Nephron (organoid): ENCODE data around the gene AGPS.
A peak's percentile ranks its signal among the peaks of the same experiment; 100 is the strongest.

Experiments used
- H3K27ac Mint-ChIP-seq, 3 experiments: 2 replicates each; pipeline ENCODE4 v1.8.0; 2020; ENCODE audit warnings: mixed read lengths in 3 of 3, mild to moderate bottlenecking in 2 of 3, moderate library complexity in 1 of 3
- H3K27me3 Mint-ChIP-seq: 2 replicates; pipeline ENCODE4 v1.8.0; 2021; ENCODE audit warnings: low read depth, mild to moderate bottlenecking, moderate library complexity, mixed read lengths
- H3K36me3 Mint-ChIP-seq: 2 replicates; pipeline ENCODE4 v1.8.0; 2020; ENCODE audit warnings: low read depth, mixed read lengths
- H3K4me1 Mint-ChIP-seq: 2 replicates; pipeline ENCODE4 v1.8.0; 2020; ENCODE audit warnings: mixed read lengths
- H3K4me3 Mint-ChIP-seq, 3 experiments: 2 replicates each; pipeline ENCODE4 v1.8.0; 2020; ENCODE audit warnings: mild to moderate bottlenecking in 3 of 3, mixed read lengths in 3 of 3, moderate library complexity in 2 of 3
- H3K9me3 Mint-ChIP-seq: 2 replicates; pipeline ENCODE4 v1.8.0; 2020; ENCODE audit warnings: mixed read lengths
- CTCF ChIP-seq, 3 experiments: fragments of 200-600 bp; sonication (generic); IDR thresholded peaks; one replicate each; pipeline ENCODE4 v1.5.0; 2021; ENCODE audit warnings: antibody characterized with exemption in 3 of 3; ENCODE audit not compliant: unreplicated experiment in 3 of 3

AGPS gene

GRCh38 chr2:177568893-177569292, 176.3 kb downstream of the AGPS start:
- no peaks in the 10 kb centered on the region for H3K36me3 Mint-ChIP-seq
- peak overlapping the region in 1 of 3 experiments; percentile 26 for H3K27ac Mint-ChIP-seq
- peaks cover 26% of the 10 kb centered on the region for H3K4me1 Mint-ChIP-seq
- no peak for TF ChIP-seq CTCF (IDR thresholded peaks at IDR 0.05; ENCODE audit: unreplicated experiment in 3 of 3)
- H3K9me3 Mint-ChIP-seq = no peaks in the 10 kb centered on the region
- H3K4me3 Mint-ChIP-seq = no peak overlapping the region
- H3K27me3 Mint-ChIP-seq = no peaks in the 10 kb centered on the region

- H3K27ac Mint-ChIP-seq = peak overlapping the region; percentile 39 to 83 (median 51)
- H3K4me1 Mint-ChIP-seq = peaks cover 27% of the 10 kb centered on the region
- no peaks in the 10 kb centered on the region for H3K36me3 Mint-ChIP-seq
- H3K4me3 Mint-ChIP-seq = no peak overlapping the region
- H3K9me3 Mint-ChIP-seq = no peaks in the 10 kb centered on the region
- TF ChIP-seq CTCF (IDR thresholded peaks at IDR 0.05; ENCODE audit: unreplicated experiment in 3 of 3) = no peak
- H3K27me3 Mint-ChIP-seq = no peaks in the 10 kb centered on the region
Observed at GRCh38 chr2:177572236-177572671, 179.7 kb downstream of the AGPS start.

DNA sequence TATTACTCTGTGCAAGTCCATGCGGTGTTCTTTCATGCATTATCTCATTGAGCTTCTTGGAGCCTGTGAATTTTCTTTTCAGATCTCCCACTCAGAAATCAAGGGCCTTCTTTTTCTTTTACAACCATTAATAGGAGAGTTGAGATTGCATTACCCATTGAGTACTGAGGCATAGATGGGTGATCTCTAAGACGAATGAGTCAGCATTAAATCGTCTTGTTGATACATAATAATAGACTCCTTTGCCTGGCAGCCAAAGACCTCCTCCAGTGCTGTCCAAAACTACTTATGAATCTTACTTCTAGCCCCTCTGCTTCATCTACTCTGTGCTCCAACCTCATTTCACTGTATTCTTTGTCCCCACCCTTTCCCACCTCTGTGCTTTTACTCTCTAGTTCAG, 180.5 kb downstream of the AGPS start:
- no peak for TF ChIP-seq CTCF (IDR thresholded peaks at IDR 0.05; ENCODE audit: unreplicated experiment in 3 of 3)
- H3K4me3 Mint-ChIP-seq = no peak overlapping the region
- H3K27me3 Mint-ChIP-seq = no peaks in the 10 kb centered on the region
- no peaks in the 10 kb centered on the region for H3K9me3 Mint-ChIP-seq
- peak overlapping the region; percentile 39 to 83 (median 51) for H3K27ac Mint-ChIP-seq
- H3K4me1 Mint-ChIP-seq = peaks cover 27% of the 10 kb centered on the region
- no peaks in the 10 kb centered on the region for H3K36me3 Mint-ChIP-seq

- H3K4me1 Mint-ChIP-seq = peaks cover 23% of the 10 kb centered on the region
- H3K27me3 Mint-ChIP-seq = no peaks in the 10 kb centered on the region
- H3K36me3 Mint-ChIP-seq = no peaks in the 10 kb centered on the region
- H3K9me3 Mint-ChIP-seq = no peaks in the 10 kb centered on the region
- no peak for TF ChIP-seq CTCF (IDR thresholded peaks at IDR 0.05; ENCODE audit: unreplicated experiment in 3 of 3)
- H3K27ac Mint-ChIP-seq = no peak overlapping the region
- no peak overlapping the region for H3K4me3 Mint-ChIP-seq
Observed at GRCh38 chr2:177574356-177574755, 181.8 kb downstream of the AGPS start.

DNA sequence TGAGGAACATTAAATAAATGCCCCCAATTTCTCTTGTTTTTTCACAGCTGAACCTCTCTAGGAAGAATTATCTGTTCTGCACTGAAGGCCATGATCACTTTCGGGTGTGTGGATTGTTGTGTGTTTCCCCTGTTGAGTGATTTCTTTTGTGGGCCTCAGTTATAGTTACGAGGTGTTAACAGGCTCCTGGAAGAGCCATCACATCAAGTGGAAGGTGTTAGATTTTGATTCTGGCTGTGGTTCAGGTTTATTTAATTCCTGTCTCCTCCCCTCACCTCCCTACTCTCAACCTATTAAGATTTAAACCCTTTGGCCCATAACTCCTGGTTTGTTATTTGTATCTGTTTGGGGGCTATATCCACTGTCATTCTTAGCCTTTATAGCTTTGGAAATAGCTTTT, 182.8 kb downstream of the AGPS start:
- H3K27me3 Mint-ChIP-seq = no peaks in the 10 kb centered on the region
- no peaks in the 10 kb centered on the region for H3K36me3 Mint-ChIP-seq
- no peak overlapping the region for H3K27ac Mint-ChIP-seq
- TF ChIP-seq CTCF (IDR thresholded peaks at IDR 0.05; ENCODE audit: unreplicated experiment in 3 of 3) = no peak
- no peak overlapping the region for H3K4me3 Mint-ChIP-seq
- H3K9me3 Mint-ChIP-seq = no peaks in the 10 kb centered on the region
- peaks cover 23% of the 10 kb centered on the region for H3K4me1 Mint-ChIP-seq

DNA sequence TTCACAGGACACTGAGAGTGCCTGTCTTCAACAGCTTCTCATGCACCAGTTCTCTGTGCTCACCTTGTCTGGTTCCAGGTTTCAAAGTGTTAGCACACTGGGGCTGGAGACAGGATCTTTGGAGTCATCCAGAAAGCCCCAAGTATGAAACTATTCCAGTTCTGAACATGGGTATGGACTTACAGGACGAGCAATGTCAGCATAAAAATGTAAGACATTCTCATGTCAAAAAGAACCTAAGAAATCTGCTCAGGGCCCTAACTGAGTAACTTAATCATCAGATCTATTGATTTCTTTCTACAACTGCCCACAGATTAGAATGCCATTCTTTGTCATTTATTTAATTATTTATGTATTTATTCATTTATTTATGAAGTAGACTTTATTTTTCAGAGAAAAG, 184.5 kb downstream of the AGPS start:
- no peak overlapping the region for H3K27ac Mint-ChIP-seq
- TF ChIP-seq CTCF (IDR thresholded peaks at IDR 0.05; ENCODE audit: unreplicated experiment in 3 of 3) = no peak
- H3K36me3 Mint-ChIP-seq = no peaks in the 10 kb centered on the region
- H3K4me1 Mint-ChIP-seq = peaks cover 14% of the 10 kb centered on the region
- H3K4me3 Mint-ChIP-seq = no peak overlapping the region
- no peaks in the 10 kb centered on the region for H3K27me3 Mint-ChIP-seq
- no peaks in the 10 kb centered on the region for H3K9me3 Mint-ChIP-seq
